Stimulated activated CD4-positive, alpha-beta T cell treated with anti-CD3 and anti-CD28 coated beads, Interleukin-1b, Interleukin-23, amount 100 ng/mL, for 4 hours (primary cell): ENCODE measurements around the gene PAK1IP1.
"Not testable (repeated sequence)": the region's sequence is repeated elsewhere in the genome, so short reads cannot be mapped to it uniquely, and the experiment has no call there.

ENCODE experiments used
- DNase-seq, 2 donors: peaks; one replicate each; pipeline ENCODE4 v3.0.0-alpha.2; 2020; ENCODE audit warnings: low read depth in 2 of 2

Gene PAK1IP1

DNA sequence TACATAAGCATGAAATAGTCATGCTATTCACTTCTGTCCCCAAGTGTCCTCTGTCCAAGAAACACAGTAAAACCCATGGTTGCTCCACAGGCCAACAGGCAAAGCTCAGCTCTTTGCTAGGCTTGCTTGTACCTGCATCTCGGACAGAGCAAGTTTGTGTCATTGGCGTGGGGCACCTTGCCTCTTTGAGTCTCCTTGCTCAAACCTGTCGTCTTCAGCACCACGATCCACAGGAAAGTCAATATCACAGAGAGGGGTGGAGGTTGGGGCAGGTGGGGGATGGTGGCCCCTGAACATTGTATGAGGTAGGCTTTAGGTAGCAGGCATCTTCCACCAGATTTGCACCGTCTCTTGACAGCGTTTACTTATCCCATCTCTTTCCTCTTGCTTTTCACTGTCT, 48.7 kb downstream of the PAK1IP1 start:
- no peak for DNase-seq

GRCh38 chr6:10745116-10745515, 50.3 kb downstream of the PAK1IP1 start:
- DNase-seq, result no peak

GRCh38 chr6:10746915-10747250, 52.1 kb downstream of the PAK1IP1 start:
- no peak for DNase-seq

DNA sequence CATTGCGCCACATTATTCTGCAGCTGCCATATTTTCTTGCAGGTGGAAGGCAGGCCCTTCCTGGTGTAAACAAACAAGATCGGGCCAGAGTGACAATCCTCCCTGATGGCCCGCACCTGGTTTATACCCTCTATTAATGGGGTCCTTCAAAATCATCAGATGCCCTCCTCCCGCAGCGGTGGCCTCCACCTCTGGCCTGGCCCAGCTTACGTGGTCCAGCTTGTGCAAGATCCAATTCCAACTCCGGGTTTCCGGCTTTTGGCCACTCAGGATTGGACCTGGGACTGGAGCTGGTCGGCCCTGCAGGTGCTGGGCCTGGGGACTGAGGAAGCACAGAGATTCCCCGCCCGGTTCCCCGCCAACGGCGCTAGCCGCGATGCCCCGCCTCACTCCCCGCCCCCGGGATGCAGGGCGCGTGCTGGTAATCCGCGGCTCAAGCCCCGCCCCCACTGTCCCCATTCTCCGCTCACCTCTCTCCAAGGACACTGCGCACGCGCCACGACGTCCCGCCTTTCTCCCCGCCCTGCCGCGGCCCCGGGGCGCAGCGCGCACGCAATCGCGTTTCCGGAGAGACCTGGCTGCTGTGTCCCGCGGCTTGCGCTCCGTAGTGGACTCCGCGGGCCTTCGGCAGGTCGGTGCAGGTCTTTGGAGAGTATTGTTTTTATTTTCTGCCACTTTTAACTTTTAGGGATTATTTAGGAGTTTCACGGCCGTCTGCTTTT, 52.6 kb downstream of the PAK1IP1 start, which contains the start of gene TMEM14B:
Gene TMEM14B (plus strand): TSS at position 555 of the 722 bp plus-strand sequence. CDS start 1,441 bp downstream, outside the sequence.
- peak; percentile 100 for DNase-seq

- DNase-seq, result no peak
These were observed 55.0 kb downstream of the PAK1IP1 start for GRCh38 chr6:10749734-10750133.

GRCh38 chr6:10750568-10750967, 55.8 kb downstream of the PAK1IP1 start:
- DNase-seq, result not testable (repeated sequence)

DNA sequence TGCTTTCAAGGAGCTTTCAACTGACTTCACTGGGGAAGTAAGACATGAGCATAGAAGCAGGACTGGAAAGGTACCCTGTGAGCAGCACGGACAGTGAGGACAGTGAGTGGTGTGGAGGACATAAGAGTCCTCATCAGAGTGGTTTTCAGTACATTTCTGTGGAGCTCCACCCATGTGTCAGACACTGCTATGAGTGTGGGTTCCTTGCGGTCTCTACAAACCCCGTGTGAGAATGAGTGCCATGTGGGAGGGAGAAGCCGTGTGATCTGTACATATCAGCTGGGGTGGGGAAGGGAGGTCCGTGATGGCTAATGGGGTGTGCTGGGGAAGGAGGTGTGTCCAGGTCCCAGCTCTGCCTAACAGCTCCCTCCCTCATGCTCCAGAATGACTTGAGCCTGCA, 57.0 kb downstream of the PAK1IP1 start:
- not testable (repeated sequence) for DNase-seq

DNA sequence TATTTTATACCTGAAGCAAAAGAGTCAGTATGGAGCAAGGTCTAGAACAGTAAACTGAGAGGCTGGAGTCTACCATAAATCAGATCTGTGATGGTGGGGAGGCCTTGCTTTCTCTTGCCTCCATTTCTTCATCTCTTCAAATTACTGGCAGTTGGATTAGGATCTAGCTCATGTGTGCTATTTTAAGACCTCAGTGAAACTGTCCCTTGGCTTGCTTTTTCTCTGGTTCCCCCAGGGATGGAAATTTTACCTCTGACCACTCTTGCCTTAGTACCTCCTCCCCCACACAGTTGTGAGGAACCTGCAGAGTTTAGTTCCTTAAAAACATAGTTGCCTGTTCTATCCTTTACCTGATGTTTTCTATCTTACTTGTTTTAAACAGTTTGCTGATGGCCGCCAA, 61.3 kb downstream of the PAK1IP1 start:
- no peak for DNase-seq
